Neural cell (in vitro differentiated cells): ENCODE data around the gene FGF14. TPM values are rescaled to one million over a fixed set of nuclear protein-coding genes. Genes with fewer than 3 reads are reported as not detected.

Experiments
- H2AFZ ChIP-seq: fragments of 200-600, 300-800 bp; sonication (generic), shearing (Covaris generic); 2 replicates; pipeline ENCODE4 v1.6.0; 2014; ENCODE audit warnings: low read depth, mild to moderate bottlenecking, antibody characterized with exemption, low read length, moderate library complexity
- H3F3A ChIP-seq: fragments of 200-600 bp; shearing (Covaris generic); 2 replicates; pipeline ENCODE4 v1.6.1; 2016; ENCODE audit warnings: mild to moderate bottlenecking, moderate library complexity, mixed read lengths, antibody characterized with exemption, low read length; ENCODE audit not compliant: insufficient read depth, poor library complexity, severe bottlenecking
- H3K27ac ChIP-seq: fragments of 200-600, 300-800 bp; sonication (generic), shearing (Covaris generic); 2 replicates; pipeline ENCODE4 v1.5.1; 2014; ENCODE audit warnings: mild to moderate bottlenecking, low read length, moderate library complexity
- H3K27me3 ChIP-seq: fragments of 300-800, 200-600 bp; sonication (generic), shearing (Covaris generic); 2 replicates; pipeline ENCODE4 v1.6.0; 2014; ENCODE audit warnings: mild to moderate bottlenecking, low read depth, low read length, moderate library complexity; ENCODE audit not compliant: insufficient read depth
- H3K36me3 ChIP-seq: fragments of 300-800, 200-600 bp; sonication (generic), shearing (Covaris generic); 2 replicates; pipeline ENCODE4 v1.5.1; 2014; ENCODE audit warnings: mild to moderate bottlenecking, antibody characterized with exemption, low read length, moderate library complexity; ENCODE audit not compliant: insufficient read depth
- H3K4me2 ChIP-seq: fragments of 300-800, 200-600 bp; sonication (generic), shearing (Covaris generic); 2 replicates; pipeline ENCODE4 v1.6.0; 2014; ENCODE audit warnings: mild to moderate bottlenecking, low read length
- H3K4me3 ChIP-seq: fragments of 300-800, 200-600 bp; sonication (generic), shearing (Covaris generic); 2 replicates; pipeline ENCODE4 v1.5.1; 2014; ENCODE audit warnings: mild to moderate bottlenecking, low read length, moderate library complexity
- H3K79me2 ChIP-seq: fragments of 200-600 bp; shearing (Covaris generic); replicated peaks from 2 replicates; pipeline ENCODE4 v1.6.0; 2014; ENCODE audit warnings: mild to moderate bottlenecking, low read length, moderate library complexity; ENCODE audit not compliant: insufficient read depth
- H3K9ac ChIP-seq: fragments of 300-800, 200-600 bp; sonication (generic), shearing (Covaris generic); 2 replicates; pipeline ENCODE4 v1.6.1; 2016; ENCODE audit warnings: mild to moderate bottlenecking, low read length, mixed read lengths
- H3K9me2 ChIP-seq: fragments of 200-600 bp; shearing (Covaris generic); 2 replicates; pipeline ENCODE4 v1.6.1; 2016; ENCODE audit warnings: mild to moderate bottlenecking, low read length, mixed read lengths; ENCODE audit not compliant: insufficient read depth
- H3K9me3 ChIP-seq: fragments of 200-600, 300-800 bp; sonication (generic), shearing (Covaris generic); 2 replicates; pipeline ENCODE4 v1.6.1; 2016; ENCODE audit warnings: mild to moderate bottlenecking, mixed run types, low read length, moderate library complexity, mixed read lengths
- H4K20me1 ChIP-seq: fragments of 200-600 bp; shearing (Covaris generic); 2 replicates; pipeline ENCODE4 v1.6.1; 2016; ENCODE audit warnings: mild to moderate bottlenecking, mixed run types; ENCODE audit not compliant: insufficient read depth
- EP300 ChIP-seq: fragments of 450-650 bp; conservative IDR thresholded peaks from 2 replicates; pipeline ENCODE4 v1.6.1; 2014; ENCODE audit warnings: antibody characterized with exemption, mild to moderate bottlenecking, moderate library complexity; ENCODE audit not compliant: poor library complexity, severe bottlenecking
- EZH2 ChIP-seq: fragments of 200-600, 300-800 bp; shearing (Covaris generic), sonication (generic); IDR thresholded peaks from 2 replicates; pipeline ENCODE4 v1.6.1; 2014; ENCODE audit warnings: antibody characterized with exemption, low read length, borderline replicate concordance, mild to moderate bottlenecking; ENCODE audit not compliant: insufficient read depth, poor library complexity, severe bottlenecking
- MXI1 ChIP-seq: fragments of 450-650 bp; conservative IDR thresholded peaks from 2 replicates; pipeline ENCODE4 v1.6.1; 2014; ENCODE audit warnings: antibody characterized with exemption, mild to moderate bottlenecking; ENCODE audit not compliant: poor library complexity, severe bottlenecking
- POLR2AphosphoS5 ChIP-seq: IDR thresholded peaks from 2 replicates; pipeline ENCODE4 v1.6.1; 2012
- RAD21 ChIP-seq: fragments of 450-650 bp; conservative IDR thresholded peaks from 2 replicates; pipeline ENCODE4 v1.6.1; 2014; ENCODE audit warnings: antibody characterized with exemption, mild to moderate bottlenecking, moderate library complexity
- SMC3 ChIP-seq: fragments of 450-650 bp; conservative IDR thresholded peaks from 2 replicates; pipeline ENCODE4 v1.6.1; 2014; ENCODE audit warnings: antibody characterized with exemption, mild to moderate bottlenecking, moderate library complexity; ENCODE audit not compliant: poor library complexity
- TAF1 ChIP-seq: IDR thresholded peaks from 2 replicates; pipeline ENCODE4 v1.6.1; 2012; ENCODE audit warnings: low read depth
- polyA plus RNA-seq: library from polyadenylated mRNA; depleted of rRNA; stranded (reverse); fragments of >200 nt; gene quantifications from 2 replicates; pipeline ENCODE4 v1.2.3, GENCODE V29; 2014
- TF ChIP-seq, protein P1 (sequence below): IDR thresholded peaks from 2 replicates; pipeline ENCODE4 v1.6.1; 2012; ENCODE audit warnings: borderline replicate concordance
- TF ChIP-seq, protein P2 (sequence below): fragments of 450-650 bp; IDR thresholded peaks from 2 replicates; pipeline ENCODE4 v1.5.1; 2014; ENCODE audit warnings: antibody characterized with exemption, mild to moderate bottlenecking, moderate library complexity; ENCODE audit not compliant: poor library complexity, severe bottlenecking

The FGF14 gene
- polyA plus RNA-seq, 1 donor from 2014 or later = 36.4 TPM

DNA sequence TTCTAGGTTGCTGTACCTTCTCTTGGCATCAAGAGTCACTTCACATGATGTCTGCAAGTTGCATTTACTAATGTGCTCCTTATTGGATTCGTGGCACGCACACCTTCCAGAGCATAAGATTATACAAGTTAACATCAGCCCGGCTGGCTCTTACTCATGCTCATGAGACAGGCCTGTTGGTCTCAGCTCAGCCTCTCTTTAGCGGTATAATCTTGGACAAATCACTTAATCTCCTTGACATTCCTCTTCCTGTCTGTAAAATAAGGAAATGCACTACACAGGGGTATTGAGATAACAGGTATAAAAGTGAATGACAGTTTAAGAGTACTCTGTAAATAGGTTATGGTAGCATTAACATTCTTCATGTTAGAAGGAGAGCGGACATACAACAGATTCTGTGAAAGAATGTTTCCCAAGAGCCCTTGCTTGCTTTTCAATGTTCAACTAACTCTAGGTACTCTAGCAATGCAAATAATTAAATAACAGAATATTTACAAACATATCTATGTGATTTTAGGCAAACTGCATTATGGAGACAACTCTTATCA is 181.1 kb downstream of the FGF14 start:
- Histone ChIP-seq H3K9ac (no peak overlapping the region), H3F3A (no peaks in the 10 kb centered on the region), H3K79me2 (no peaks in the 10 kb centered on the region), H4K20me1 (no peaks in the 10 kb centered on the region), H2AFZ (no peak overlapping the region), H3K4me3 (no peak overlapping the region), H3K9me3 (no peaks in the 10 kb centered on the region), H3K4me2 (no peak overlapping the region), H3K9me2 (no peaks in the 10 kb centered on the region), H3K36me3 (no peaks in the 10 kb centered on the region), H3K27ac (no peak overlapping the region), H3K27me3 (no peaks in the 10 kb centered on the region)
- TF ChIP-seq TAF1 (no peak), RAD21 (no peak), EP300 (no peak), MXI1 (no peak), EZH2 (no peak)
- TF ChIP-seq, protein P1, sequence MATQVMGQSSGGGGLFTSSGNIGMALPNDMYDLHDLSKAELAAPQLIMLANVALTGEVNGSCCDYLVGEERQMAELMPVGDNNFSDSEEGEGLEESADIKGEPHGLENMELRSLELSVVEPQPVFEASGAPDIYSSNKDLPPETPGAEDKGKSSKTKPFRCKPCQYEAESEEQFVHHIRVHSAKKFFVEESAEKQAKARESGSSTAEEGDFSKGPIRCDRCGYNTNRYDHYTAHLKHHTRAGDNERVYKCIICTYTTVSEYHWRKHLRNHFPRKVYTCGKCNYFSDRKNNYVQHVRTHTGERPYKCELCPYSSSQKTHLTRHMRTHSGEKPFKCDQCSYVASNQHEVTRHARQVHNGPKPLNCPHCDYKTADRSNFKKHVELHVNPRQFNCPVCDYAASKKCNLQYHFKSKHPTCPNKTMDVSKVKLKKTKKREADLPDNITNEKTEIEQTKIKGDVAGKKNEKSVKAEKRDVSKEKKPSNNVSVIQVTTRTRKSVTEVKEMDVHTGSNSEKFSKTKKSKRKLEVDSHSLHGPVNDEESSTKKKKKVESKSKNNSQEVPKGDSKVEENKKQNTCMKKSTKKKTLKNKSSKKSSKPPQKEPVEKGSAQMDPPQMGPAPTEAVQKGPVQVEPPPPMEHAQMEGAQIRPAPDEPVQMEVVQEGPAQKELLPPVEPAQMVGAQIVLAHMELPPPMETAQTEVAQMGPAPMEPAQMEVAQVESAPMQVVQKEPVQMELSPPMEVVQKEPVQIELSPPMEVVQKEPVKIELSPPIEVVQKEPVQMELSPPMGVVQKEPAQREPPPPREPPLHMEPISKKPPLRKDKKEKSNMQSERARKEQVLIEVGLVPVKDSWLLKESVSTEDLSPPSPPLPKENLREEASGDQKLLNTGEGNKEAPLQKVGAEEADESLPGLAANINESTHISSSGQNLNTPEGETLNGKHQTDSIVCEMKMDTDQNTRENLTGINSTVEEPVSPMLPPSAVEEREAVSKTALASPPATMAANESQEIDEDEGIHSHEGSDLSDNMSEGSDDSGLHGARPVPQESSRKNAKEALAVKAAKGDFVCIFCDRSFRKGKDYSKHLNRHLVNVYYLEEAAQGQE = no peak

DNA sequence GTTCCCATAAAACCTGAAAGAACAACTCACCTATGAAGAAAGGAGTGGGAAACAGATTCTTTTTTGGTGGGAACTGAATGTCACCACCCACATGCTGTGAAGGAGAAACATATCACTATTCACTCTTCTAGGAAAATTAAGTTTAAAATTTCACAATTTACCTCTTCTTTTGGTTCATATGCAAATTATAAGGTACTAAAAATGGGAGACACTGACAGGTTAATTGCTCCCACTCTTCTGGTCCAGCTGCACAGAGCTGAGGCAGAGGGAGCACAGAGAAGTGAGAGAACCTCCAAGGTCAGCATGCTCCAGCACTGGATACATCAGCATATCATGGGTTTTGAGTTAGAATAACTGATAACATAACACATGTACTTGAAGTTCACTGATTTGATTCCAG is 186.9 kb downstream of the FGF14 start:
- Histone ChIP-seq H3K9me2 (no peaks in the 10 kb centered on the region), H4K20me1 (no peaks in the 10 kb centered on the region), H2AFZ (no peak overlapping the region), H3K36me3 (no peaks in the 10 kb centered on the region), H3K4me3 (no peak overlapping the region), H3K79me2 (no peaks in the 10 kb centered on the region), H3F3A (no peaks in the 10 kb centered on the region), H3K4me2 (no peak overlapping the region), H3K27ac (no peak overlapping the region), H3K9me3 (no peaks in the 10 kb centered on the region), H3K9ac (no peak overlapping the region), H3K27me3 (no peaks in the 10 kb centered on the region)
- TF ChIP-seq RAD21 (no peak), POLR2AphosphoS5 (no peak), EZH2 (no peak), EP300 (no peak), TAF1 (no peak), MXI1 (no peak), SMC3 (no peak)
- TF ChIP-seq, protein P1 = no peak
- TF ChIP-seq, protein P2, sequence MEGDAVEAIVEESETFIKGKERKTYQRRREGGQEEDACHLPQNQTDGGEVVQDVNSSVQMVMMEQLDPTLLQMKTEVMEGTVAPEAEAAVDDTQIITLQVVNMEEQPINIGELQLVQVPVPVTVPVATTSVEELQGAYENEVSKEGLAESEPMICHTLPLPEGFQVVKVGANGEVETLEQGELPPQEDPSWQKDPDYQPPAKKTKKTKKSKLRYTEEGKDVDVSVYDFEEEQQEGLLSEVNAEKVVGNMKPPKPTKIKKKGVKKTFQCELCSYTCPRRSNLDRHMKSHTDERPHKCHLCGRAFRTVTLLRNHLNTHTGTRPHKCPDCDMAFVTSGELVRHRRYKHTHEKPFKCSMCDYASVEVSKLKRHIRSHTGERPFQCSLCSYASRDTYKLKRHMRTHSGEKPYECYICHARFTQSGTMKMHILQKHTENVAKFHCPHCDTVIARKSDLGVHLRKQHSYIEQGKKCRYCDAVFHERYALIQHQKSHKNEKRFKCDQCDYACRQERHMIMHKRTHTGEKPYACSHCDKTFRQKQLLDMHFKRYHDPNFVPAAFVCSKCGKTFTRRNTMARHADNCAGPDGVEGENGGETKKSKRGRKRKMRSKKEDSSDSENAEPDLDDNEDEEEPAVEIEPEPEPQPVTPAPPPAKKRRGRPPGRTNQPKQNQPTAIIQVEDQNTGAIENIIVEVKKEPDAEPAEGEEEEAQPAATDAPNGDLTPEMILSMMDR = no peak
